Measurements from ENCODE around the gene FAM210B.

FAM210B gene

DNA sequence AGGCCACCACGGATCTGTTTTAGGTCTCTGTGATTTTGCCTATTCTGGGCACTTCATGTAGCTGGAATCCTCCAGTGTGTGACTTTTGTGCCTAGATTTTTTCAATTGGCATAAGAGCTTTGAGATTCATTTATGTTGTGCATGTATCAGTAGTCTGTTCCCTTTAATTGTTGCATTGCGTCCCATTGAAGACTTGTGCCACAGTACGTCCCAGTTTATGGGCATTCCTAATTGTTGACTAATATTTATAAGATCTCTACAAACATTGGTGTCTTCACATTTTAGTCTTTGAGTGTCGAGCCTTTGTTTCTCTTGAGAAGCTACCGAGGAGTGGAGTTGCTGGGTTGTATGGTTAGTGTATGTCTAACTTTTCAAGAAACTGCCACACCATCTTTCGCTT, 704 bp upstream of the FAM210B start:
- Histone ChIP-seq H3K9me3 (ENCODE audit: severe bottlenecking) (no peaks in the 10 kb centered on the region), H3K27ac (ENCODE audit: poor library complexity, severe bottlenecking) (peak overlapping the region; percentile 86), H3K4me1 (ENCODE audit: insufficient read depth, poor library complexity, severe bottlenecking) (peaks cover 13% of the 10 kb centered on the region), H3K4me3 (ENCODE audit: severe bottlenecking) (peak overlapping the region; percentile 75), H3K36me3 (ENCODE audit: low read depth) (peaks cover 25% of the 10 kb centered on the region), H3K27me3 (ENCODE audit: insufficient read depth, poor library complexity, severe bottlenecking) (no peaks in the 10 kb centered on the region)
- TF ChIP-seq, protein P1, sequence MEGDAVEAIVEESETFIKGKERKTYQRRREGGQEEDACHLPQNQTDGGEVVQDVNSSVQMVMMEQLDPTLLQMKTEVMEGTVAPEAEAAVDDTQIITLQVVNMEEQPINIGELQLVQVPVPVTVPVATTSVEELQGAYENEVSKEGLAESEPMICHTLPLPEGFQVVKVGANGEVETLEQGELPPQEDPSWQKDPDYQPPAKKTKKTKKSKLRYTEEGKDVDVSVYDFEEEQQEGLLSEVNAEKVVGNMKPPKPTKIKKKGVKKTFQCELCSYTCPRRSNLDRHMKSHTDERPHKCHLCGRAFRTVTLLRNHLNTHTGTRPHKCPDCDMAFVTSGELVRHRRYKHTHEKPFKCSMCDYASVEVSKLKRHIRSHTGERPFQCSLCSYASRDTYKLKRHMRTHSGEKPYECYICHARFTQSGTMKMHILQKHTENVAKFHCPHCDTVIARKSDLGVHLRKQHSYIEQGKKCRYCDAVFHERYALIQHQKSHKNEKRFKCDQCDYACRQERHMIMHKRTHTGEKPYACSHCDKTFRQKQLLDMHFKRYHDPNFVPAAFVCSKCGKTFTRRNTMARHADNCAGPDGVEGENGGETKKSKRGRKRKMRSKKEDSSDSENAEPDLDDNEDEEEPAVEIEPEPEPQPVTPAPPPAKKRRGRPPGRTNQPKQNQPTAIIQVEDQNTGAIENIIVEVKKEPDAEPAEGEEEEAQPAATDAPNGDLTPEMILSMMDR (IDR thresholded peaks at IDR 0.05; ENCODE audit: poor library complexity, severe bottlenecking): no peak
- no peak for DNase-seq (ENCODE audit: low spot score)
- peak; percentile 8 for ATAC-seq (ENCODE audit: low read depth)

DNA sequence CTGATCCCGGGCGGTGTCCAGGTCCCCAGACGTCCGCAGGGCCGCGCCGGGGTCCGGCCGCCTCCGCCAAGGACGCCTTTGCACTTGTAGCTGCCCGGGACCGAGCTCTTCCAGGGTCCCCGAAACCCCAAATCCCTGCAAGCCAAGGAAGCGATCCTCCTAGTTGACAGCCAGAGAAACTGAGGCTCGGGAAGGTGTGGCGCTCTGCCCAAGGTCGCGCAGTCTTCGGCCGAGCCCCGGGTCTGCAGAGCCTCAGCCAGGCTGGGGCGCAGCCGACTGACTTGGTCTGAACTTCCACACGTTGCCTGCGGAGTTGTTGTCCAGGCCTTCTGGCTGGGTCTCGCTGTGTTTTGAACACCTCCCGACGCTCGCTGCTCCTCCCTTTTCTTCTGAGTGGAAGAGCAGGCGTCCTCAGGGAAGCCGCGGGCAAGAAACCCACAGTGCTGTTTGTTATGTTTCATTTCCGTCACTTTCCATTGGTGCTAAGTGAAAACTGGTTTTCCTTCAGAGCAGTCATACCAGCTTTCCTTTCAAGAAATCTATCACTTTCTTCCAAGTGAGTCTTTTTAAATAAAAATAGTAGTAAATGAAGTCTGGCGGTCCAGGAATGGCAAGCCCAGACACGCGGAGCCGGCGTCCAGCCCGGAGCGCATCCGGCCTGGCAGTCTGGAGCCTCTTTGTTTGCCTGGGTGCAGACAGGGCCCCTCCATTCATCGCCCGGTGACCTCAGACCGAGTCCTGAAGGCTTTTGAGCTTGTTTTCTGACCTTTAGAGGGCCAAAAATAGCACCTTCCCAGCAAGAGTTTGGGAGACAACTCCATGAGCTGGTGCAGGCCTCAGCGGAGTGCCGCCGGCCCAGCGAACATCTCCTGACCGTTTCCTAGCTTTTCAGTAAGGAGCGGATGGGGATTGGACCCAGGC, 698 bp downstream of the FAM210B start:
- no peaks in the 10 kb centered on the region for H3K27me3 ChIP-seq (ENCODE audit: insufficient read depth, poor library complexity, severe bottlenecking)
- peak overlapping the region; percentile 86 for H3K27ac ChIP-seq (ENCODE audit: poor library complexity, severe bottlenecking)
- TF ChIP-seq, protein P1 (IDR thresholded peaks at IDR 0.05; ENCODE audit: poor library complexity, severe bottlenecking): no peak
- peaks cover 29% of the 10 kb centered on the region for H3K36me3 ChIP-seq (ENCODE audit: low read depth)
- peaks cover 13% of the 10 kb centered on the region for H3K4me1 ChIP-seq (ENCODE audit: insufficient read depth, poor library complexity, severe bottlenecking)
- H3K9me3 ChIP-seq (ENCODE audit: severe bottlenecking): no peaks in the 10 kb centered on the region
- peak; percentile 95 for DNase-seq (ENCODE audit: low spot score)
- H3K4me3 ChIP-seq (ENCODE audit: severe bottlenecking): peak overlapping the region; percentile 75
- ATAC-seq (ENCODE audit: low read depth): peak; percentile 73

DNA sequence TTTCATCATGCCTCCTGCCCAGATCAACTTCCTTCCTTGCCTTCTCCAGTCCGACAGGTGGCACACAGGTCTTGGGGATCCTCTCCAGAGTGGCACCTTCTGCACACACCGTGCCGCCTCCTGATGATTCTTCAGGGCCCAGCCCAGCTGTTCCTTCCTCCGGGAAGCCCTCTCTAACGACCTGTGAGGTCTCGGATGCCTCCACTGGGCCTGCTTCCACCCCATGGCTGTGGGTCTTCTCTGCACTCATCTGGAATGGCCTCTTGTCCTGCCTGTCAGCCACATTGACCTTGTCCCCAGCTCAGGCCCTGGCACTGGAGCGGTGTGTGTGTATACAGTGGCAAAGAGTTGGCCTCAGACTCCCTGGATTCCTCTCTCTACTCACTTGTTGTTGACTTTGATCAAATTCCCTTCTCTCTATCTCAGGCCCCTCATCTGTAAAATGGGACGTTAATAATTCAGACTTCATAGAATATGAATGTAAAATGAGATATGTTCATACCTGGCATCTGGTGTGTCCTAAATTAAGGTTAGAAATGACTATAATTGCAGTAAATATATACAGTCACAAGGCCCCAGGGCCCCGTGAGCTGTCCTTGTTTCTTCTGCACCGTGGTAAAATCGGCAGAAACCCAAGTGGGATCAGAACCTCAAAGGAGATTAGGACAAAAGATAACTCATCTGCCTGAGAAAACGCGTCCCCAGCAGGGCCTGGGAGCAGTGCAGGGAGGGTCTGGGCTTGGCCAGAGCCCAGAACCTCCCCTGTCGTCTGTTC, 1.5 kb downstream of the FAM210B start:
- DNase-seq (ENCODE audit: low spot score): no peak
- no peaks in the 10 kb centered on the region for H3K27me3 ChIP-seq (ENCODE audit: insufficient read depth, poor library complexity, severe bottlenecking)
- H3K9me3 ChIP-seq (ENCODE audit: severe bottlenecking): no peaks in the 10 kb centered on the region
- peak overlapping the region; percentile 86 for H3K27ac ChIP-seq (ENCODE audit: poor library complexity, severe bottlenecking)
- H3K4me3 ChIP-seq (ENCODE audit: severe bottlenecking): peak overlapping the region; percentile 75
- ATAC-seq (ENCODE audit: low read depth): no peak
- TF ChIP-seq, protein P1 (IDR thresholded peaks at IDR 0.05; ENCODE audit: poor library complexity, severe bottlenecking): peak; percentile 38
- H3K4me1 ChIP-seq (ENCODE audit: insufficient read depth, poor library complexity, severe bottlenecking): peaks cover 13% of the 10 kb centered on the region
- H3K36me3 ChIP-seq (ENCODE audit: low read depth): peaks cover 38% of the 10 kb centered on the region

DNA sequence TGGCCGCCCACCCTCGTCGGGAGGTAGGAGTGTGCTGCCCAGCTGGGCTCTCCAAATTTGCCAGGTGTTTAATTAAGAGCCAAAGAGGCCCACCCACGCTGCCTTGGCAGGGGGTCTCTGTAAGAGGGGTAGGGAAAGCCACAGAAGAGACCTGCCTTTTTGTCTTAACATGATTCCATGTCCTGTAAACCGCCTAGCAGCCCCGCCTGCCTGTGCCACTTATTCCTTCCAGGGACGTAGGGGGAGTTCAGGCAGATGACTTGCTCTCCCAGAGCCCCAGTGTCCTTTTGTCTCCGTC, 2.1 kb downstream of the FAM210B start:
- H3K27me3 ChIP-seq (ENCODE audit: insufficient read depth, poor library complexity, severe bottlenecking): no peaks in the 10 kb centered on the region
- no peak overlapping the region for H3K4me3 ChIP-seq (ENCODE audit: severe bottlenecking)
- H3K27ac ChIP-seq (ENCODE audit: poor library complexity, severe bottlenecking): peak overlapping the region; percentile 86
- peaks cover 43% of the 10 kb centered on the region for H3K36me3 ChIP-seq (ENCODE audit: low read depth)
- TF ChIP-seq, protein P1 (IDR thresholded peaks at IDR 0.05; ENCODE audit: poor library complexity, severe bottlenecking): no peak
- H3K9me3 ChIP-seq (ENCODE audit: severe bottlenecking): no peaks in the 10 kb centered on the region
- ATAC-seq (ENCODE audit: low read depth): no peak
- H3K4me1 ChIP-seq (ENCODE audit: insufficient read depth, poor library complexity, severe bottlenecking): peaks cover 13% of the 10 kb centered on the region
- no peak for DNase-seq (ENCODE audit: low spot score)
